ENCODE measurements around the gene ZNF354C.

The ZNF354C gene

DNA sequence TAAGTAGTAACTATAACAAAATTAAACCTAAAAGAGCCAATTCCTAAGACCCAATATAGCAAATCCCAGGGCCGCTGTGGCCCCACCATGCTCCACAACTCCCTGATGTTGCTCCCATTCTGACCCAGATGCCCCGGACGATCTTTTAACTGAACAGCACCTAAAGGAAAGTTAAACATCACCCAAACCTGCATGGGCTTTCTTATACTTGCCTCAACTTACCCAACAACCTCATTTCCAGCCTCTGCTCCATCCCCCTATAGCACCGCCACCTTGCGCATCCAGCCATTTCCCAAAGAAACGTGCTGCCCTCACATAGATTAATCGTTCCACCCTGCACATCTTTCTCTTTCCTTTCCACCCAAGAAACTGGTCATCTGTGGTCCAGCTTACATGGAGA, 54.6 kb downstream of the ZNF354C start:
- no peak for DNase-seq

DNA sequence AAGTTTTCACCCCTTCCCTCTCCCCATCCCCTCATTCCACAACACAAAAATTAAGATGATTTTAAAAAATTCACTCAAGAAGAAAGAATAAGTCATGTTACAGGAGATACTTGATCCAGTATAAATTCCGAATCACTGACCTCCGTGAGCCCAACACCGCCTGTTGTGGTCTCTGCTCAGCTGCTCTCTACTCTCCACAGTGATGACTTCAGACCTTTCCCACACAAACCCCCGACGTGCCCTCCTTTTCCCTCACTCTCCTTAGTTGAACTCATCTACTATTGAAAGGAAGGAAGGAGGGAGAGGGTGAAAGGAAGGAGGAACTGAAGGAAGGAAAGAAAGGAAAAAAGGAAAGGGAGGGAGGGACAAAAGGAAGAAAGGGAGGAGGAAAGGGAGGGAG, 55.1 kb downstream of the ZNF354C start:
- DNase-seq, result no peak

DNA sequence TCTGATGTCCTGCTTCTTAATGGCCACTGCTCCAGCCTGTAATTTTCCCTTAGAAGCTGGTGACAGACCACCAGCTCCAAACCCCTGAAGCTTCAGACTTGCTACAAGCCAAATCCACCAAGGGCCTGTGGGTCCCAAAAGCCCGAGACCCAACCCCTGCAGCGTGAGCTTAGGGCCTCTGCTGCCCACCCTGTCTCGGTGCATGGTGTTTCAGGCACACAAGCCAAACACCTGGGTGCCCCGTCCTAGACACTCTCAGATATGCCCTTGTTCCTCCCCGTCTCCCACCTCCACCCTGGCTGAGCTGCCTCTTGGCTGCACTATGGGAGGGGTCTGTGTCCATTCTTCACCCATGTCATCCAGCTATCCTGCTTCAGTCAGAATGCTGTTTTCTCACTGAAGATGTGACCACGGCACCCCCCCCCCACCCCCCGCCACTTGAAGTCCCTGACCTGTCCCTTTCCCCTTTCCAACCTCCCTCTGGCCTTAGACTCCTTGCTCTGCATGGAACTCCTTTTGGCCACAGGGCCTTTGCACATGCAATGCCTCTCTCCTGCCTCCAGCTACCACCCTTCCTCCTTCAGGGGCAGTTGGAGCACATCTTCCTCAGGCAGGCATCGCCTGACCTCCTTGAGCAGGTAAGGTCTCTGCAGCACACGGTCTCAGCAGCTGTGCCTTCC, 55.8 kb downstream of the ZNF354C start:
- no peak for DNase-seq

DNA sequence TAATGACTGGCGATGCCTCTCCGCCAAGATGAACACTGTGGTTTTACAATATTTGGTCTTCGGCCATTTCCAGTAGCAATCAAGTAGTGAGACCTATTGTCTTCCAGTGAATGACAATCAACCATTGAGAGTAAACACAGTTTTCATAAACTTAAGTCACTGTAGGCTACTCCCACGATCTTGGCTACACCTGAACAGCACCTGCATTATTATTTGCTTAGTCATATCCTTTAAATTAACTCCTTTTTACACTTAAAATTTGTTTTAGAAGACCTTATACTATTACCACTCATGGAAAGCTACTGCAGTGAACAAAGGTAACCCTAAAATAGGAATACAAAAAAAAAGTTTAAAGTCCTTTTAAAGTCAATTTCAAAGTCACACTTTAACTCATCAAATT, 58.2 kb downstream of the ZNF354C start:
- no peak for DNase-seq

DNA sequence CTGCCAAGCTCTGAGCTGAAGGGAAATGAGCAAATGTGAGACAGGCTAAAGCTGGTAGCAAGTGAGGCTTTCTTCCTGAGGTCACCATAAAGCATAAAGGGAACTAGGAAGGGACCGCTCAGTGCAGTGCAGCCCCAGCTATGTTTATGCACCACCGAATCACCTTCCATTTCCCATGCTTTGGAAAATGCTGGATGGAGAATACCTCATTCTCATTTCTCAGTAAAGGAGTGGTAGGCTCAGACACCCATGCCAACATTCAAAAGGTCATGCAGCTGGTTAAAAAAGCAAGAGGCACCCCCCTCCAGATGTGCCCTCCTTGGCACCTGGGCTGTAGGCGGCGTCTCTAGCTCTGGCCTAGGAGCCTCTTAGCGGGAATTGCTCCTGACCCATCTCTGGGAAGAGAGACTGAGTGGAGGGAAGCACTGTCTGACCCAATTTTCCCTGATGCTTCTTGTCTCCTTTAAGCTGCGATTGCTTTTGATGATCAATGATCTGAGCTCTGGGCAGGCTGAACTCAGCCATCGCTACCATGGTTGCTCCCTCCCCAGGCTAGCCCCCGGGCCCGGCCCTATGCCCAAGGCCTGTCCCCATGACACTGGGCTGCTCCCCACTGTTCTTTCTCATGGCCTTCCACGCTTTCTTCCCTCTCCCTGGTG, 58.7 kb downstream of the ZNF354C start:
- DNase-seq, result no peak

DNA sequence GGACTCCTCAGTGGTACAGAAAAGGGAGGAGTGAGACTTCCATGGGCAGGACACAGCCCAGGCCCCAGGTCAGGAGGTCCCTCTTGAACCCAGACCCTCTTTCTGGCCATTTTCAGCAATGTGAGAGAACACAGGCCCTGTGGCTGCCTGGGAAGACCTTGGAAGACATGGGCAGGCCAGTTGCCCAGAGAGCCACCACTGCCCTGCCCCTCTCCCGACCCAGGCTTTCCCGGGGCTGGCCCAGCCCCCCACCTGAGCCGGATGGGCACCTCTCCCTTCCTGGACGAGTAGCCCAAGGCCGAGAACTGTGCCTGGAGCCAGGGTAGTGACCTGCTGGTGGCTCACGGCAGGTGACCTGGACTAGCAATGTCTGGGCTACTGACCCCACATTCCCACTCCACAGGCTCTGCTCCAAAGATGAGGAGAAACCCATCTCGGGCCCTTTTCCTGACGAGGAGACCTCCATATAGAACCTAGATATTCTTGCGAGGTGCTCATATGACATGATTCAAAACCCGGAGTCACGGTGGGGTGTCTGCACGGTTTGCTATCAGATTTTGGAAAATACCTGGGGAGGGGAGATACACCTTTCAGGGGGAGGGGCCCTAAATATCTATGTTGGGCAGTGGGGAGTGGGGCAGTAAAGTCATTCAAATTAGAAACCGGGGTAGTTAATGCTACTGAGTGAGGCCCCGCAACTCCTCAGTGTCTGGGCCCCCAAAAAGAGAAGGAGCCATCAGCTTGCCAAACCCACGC, 59.4 kb downstream of the ZNF354C start:
- DNase-seq, result no peak

DNA sequence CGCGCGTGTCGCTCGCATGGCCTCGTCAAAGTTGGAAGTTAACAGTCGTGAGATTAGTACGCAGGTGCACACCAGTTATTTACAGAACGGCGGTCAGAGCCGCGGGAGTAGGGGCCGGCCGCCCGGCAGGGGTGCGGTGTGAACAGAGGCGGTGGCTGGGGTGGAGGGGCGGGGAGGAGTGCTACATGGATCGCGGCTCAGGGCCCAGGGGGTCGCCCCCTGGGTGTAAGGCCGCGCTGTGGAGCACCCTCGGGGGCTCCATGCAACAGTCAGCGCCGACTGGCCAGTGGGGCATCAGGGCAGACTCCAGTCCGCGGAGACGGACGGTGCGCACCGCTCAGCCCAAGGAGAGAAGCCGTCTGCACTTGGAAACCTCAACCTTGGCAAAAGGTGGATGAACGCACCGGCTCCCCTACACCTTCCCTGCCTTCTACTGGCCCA, 60.3 kb downstream of the ZNF354C start:
- no peak for DNase-seq

DNA sequence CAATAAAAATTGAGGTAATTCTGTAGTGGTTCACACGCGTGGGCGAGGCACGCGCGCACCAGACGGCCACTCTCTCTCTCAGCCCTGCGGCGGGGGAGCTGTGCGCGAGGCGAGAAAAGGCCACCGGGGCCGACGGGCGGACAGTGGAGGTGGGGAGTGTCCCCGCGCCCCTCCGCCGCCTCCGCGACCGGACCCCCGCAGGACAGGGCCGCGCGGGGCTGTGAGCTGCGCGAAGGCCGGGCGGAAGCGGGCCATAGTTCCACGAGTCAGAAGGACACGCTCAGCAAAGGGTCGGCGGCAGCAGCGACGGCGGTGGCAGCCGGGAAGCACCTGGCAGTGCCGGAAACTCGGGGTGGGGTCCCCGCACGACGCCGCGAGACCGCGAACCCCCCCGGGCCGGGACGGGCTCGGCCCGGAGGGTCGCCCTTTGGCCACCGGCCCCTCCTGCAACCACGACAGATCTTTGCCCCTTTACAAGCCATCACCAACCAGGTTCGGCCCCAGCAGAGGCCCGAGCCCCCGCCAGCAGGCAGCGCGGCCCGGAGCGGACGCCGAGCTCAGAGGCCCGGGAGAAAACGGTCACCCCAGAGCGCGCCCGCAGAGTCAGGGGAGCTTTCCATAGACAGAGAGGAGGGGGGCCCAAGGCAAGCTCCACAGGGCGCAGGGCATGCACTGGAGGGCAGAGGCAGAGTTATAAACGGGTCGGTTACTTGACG, 60.9 kb downstream of the ZNF354C start:
- no peak for DNase-seq

DNA sequence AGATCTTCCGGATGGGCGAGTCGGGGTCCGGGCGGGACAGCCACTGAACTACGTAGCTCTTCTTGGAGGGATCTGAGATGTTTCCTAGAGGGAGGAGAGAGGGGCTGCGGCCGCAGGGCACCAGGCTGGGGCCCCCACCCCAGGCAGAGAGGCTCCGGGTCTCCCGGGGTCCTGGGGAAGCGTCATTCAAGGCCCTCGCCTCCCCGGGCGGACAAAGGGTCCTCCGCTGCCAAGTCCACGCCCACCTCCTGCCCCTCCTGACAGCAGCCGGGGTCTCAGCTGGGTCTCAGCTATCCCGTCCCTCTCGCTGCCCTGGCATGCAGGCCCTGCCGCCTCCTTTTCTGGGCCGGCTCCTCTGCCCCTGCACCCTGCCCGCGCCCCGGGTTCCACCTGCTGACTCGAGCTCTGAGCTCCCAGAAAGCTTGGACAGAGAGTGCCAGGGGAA, 61.5 kb downstream of the ZNF354C start:
- no peak for DNase-seq

DNA sequence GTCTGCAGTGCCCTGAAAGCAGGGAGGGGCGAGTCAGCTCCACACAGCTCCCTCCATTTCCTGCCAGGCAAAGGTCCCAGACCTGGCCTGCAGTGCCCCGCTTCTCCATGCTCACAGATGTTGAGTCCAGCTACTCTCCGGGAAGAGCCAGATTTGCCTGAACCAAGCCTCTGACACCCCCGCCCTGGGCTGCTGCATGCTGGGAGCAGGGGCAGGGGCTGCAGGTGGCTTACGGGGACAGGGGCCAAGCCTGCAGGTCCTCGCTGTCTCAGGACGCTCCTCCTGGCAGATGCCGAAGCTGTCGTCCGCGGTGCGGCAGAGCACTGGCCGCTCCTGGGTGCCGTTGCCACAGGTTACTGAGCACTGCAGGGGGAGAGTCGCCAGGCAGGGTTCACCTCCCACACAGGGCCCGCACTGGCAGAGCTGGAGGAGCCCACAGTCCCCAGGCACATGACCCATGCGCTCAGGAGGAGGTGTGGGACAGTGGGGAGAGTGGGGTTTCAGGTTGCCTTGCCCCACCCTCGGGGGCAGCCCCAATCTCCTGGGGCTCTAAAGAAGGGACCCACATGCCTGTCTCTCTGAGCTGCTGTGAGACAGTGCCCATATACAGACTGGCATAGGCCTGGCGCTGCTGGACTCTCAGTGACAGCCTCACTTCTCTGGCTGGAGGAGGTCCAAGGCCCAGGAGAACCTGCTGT, 62.4 kb downstream of the ZNF354C start:
- DNase-seq, result no peak

DNA sequence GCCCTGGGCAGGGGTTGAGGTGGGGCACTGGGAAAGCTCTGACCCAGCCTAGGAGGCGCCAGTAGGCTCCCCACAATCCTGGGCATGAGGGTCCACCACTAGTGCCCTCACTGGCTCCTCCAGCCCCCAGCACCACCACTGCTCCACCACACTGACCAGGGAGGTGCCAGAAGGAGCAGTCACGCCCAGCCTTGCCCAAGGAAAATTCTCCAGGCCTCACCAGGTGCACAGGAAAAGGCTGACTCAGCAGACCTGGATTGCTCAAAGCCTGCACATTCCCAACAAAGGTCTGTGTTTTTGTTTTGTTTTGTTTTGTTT, 62.9 kb downstream of the ZNF354C start:
- DNase-seq, result no peak

DNA sequence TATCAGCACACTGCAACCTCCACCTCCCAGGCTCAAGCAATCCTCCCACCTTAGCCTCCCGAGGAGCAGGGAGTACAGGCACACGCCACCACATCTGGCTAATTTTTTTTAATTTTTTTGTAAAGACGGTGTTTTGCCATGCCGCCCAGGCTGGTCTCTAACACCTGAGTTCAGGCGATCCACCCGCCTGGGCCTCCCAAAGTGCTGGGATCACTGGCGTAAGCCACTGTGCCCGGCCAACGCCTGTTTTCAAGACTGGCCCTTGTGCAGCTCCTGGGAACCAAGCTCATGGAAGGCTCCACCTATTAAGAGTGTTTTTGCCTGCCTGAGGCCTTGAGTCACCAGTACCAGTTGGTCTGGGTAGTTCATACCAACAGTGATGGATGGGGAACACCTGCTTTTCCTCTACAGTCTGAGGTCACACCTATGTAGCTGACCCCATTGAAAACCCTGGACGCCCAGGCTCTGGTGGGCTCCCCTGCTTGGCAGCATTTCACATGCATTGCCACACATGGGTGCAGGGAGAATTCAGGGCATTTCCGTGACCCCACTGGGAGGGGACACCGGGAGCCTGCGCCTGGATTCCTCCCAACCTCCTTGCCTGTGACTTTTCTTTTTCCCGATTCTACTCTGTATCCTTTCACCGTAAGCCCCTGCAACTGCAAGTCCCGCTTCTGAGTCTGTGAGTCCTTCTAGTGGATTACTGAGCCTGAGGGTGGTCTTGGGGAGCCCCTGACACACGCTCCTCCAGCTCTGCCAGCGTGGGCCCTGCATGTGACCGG, 63.5 kb downstream of the ZNF354C start:
- DNase-seq, result no peak

DNA sequence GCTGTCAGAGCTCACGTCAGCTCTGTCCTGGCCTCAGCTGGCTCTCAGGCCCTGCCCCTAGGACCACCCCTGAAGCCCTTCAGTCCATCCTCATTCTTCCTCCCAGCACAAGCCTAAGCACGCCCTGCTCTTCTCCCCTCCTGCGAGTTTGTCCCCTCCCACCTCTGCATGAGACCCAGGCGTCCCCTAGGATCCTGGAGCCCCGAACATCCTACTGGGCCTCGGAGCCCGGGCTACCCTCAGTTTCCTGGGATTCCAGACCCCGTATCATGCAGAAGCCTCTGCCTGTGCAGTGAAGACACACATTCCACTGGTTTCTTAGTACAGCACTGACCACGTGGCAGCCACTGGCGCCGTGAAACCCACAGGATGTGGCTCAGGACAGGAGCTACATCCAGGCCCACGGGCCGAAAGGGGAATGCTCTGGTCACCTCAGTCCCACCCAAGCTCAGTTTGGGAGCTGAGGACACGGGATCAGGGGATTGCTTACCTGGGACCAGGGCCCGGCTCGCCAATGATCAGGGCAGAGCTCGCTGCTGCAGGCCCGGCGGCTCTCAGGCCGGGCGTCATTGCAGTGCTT, 64.2 kb downstream of the ZNF354C start:
- DNase-seq, result no peak

DNA sequence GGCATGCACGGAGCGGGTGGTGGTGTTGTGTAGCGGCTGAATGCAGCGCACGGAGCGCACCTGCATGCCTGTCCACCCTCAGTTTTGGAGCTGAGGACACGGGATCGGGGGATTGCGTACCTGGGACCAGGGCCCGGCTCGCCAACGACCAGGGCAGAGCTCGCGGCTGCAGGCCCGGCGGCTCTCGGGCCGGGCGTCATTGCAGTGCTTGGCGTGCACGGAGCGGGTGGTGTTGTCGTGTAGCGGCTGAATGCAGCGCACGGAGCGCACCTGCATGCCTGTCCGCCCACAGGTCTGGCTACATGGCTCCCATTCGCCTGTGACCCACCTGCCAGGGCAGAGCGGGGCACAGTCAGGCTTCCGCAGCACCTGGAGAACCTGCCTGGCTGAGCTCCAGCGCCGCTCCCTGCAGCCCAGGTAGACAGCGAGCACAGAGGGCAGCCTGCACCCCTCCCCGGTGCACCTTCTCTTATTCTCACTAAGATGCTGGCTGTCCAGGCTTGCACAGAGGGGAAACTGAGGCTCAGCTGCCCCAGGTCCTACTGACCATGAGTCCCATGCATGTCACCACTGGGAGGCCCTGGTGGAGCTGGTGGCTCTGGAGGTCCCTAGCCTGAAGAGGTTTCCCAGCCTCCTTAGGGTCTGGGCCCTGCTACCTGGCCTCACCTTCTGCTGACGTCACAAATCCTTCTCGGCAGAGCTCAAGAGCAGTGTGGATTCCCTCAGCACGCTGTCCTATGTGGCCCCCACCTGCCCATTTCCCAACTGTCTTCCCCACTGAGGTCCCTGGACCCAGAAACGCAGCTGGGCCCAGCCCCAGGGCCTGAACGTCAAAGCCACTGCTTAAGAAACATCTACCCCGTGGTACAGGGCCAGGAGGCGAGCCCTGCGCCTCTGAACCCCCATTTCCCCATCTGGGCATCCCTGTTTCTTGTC, 64.9 kb downstream of the ZNF354C start:
- DNase-seq, result no peak

DNA sequence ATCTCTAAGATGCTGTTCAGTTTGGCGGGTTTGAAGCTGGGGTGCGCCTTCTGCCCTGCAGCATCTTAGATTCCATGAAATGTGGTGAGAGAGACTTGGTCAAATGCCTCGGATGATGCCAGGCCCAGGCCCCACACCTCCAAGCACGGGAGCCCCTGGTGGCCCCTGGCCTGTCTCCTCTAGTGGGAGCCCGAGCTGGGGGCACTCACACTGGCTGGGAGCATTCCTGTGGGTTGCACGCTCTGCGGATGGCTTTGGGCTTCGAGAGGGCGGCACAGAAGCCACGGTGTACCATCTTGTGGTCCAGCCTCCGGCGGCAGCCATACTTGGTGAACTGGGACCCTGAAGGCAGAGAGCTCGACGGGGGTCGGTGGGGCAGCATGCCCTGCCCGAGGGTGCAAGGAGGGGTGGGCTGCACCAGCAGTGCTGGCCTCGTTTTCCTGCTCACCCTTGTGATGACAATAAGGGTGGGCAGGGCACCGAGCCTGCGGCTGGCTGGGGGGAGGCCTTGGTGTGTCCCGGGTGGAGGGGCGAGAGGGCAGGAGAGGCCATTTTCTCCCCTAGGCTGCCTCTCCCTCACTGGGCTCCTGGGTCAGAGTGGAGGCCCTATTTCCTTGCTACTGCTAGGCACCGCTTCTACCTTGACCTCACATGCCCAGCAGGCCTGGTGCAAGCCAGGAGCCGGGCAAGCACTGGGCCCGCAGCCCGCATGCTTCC, 65.8 kb downstream of the ZNF354C start:
- DNase-seq, result no peak

DNA sequence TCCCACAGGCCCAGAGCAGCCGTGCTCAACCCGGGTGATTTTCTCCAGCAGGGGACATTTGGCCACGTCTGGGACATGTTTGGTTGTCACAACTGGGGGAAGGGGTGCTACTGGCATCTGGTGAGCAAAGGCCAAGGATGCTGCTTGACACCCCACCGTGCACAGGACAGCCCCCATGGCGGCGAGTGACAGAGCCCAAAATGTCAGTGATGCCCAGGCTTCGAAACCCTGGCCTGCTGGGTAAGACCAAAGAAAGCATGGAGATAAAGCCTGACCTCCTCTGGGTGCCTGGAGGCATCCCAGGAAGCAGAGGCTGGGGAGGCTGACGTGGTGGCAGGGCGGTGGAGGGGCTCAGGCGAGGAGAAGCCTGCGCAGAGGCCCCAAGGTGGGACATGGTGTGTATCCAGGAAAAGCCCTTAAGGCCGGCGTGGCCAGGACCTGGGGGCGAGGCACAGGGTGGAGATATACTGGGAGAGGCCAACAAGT, 66.4 kb downstream of the ZNF354C start:
- DNase-seq, result no peak

DNA sequence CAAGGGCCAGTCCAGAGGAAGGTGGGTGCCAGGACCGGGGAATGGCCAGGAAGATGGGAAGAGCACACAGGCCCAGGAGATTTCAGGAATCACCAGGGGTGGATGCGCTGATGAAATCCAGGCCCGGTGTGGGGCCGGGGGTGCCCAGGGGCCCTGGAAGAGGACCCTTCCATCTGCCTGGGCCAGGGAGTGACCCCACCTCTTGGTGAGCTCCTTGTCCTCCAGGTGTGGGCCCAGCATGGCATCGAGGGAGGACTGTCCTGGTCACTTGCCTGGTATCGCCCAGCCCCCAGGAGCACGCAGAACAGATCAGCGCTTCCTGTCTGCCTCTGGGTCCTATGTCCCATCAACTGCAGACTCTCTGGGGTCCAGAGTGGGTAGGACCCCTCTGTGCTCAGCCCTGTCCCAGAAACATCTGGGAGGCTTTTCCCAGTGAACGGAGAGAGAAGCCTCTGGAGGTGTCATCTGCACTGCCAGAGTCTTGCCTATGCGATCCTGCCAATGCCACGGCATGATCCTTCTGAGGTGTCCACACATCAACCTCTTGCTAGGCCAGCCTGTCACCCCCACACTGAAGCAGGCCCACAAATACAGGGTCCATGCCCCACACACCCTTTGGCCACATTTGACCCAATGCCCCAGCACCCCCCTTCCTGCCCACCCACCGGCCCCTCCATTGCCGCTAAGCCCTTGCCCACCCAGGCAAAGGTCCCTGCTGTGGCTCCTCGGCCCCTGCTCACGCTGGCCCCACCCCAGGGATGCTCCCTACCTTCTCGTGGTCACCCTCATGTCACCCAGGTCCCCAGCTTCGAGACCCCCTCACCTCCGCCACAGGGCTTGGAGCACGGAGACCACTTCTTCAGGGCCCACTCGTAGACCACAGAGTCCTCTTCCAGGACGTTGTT, 67.2 kb downstream of the ZNF354C start:
- DNase-seq, result no peak

DNA sequence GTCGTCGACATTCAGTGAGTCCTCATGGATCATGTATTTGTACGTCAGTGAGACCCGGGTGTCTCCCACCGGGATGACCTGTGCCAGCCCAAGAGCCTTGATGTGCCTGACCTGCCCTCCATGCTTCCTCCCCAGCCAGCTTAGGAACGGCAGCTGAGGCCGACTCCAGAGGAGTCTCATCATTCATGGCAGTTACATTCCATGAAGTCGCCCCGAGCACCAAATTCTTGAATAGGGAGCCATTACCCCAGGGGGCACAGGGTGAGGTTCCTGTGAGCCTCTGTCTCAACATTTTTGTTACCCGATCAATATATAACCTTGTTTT, 67.8 kb downstream of the ZNF354C start:
- DNase-seq, result no peak

DNA sequence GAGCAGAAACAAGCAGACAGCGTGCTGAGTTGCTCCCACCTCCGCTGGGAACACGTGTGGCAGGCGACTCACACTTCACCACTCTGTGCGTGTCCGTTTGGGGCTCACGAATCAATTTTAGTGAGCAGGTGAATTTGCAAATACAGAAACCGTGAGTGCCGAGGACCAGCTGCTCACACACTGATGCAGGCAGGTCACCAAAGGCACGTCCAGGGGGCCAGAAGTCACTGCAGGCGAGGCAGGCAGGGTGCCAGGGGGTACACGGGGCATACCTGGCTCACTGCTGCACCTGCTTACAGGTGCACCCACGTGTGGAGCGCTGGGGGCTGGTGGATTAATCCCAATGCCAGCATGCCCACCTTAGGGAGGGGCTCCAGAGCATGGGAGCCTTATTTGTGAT, 68.8 kb downstream of the ZNF354C start:
- no peak for DNase-seq

All from NCI-H1694 (cell line).